SH-SY5Y (cell line): ENCODE measurements around the gene TTC39C.

Experiments
- GATA2 ChIP-seq: IDR thresholded peaks from 2 replicates; pipeline ENCODE4 v1.6.1; 2011; ENCODE audit warnings: mild to moderate bottlenecking, low read depth, low read length
- GATA3 ChIP-seq: IDR thresholded peaks from 2 replicates; pipeline ENCODE4 v1.6.1; 2011; ENCODE audit warnings: low read depth, mild to moderate bottlenecking, low read length, moderate library complexity

- TF ChIP-seq GATA3, result no peak
- no peak for TF ChIP-seq GATA2
Observed at GRCh38 chr18:24049142-24049541, 34.6 kb downstream of the TTC39C start.
